ENCODE results near the gene SLC1A2. TPM values are rescaled to one million over a fixed set of nuclear protein-coding genes. Genes with fewer than 3 reads are reported as not detected.

The SLC1A2 gene
- total and polyA plus RNA-seq, 2 experiments from 2014 or later, result 0.70 to 2.8 TPM

DNA sequence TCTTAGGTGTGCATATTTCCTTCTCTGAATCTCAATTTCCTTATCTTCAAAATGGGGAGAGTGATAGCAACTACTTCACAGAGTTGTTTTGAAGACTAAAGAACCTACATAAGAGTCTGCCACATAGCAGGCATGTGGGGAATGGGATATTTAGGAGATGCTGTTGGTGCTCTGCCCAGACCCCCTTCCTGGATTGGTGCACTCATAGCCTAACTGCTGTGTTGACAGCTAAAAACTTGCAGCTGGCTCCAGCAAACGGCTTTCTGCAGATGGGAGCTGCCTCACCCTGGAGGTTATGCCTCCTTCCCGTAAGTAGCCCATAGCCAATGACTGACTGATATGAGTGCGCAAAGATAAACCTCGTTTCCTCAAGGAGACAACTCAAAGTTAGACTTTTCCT is 174.3 kb downstream of the SLC1A2 start:
- no peak overlapping the region for H3K4me3 ChIP-seq
- H3K4me1 Mint-ChIP-seq, result no peaks in the 10 kb centered on the region
- H2AFZ ChIP-seq, result no peak overlapping the region
- no peaks in the 10 kb centered on the region for H3F3A ChIP-seq (replicated peaks; ENCODE audit: low read depth)
- DNase-seq (ENCODE audit: low spot score) (no peak), ATAC-seq (no peak)
- H3K9me3 Mint-ChIP-seq, result no peaks in the 10 kb centered on the region
- TF ChIP-seq POLR2AphosphoS5 (IDR thresholded peaks at IDR 0.05; ENCODE audit: low read depth), result no peak
- H3K36me3 Mint-ChIP-seq (ENCODE audit: low read depth), result no peaks in the 10 kb centered on the region
- H3K79me2 ChIP-seq (replicated peaks; ENCODE audit: insufficient read depth), result no peaks in the 10 kb centered on the region
- H3K4me3 Mint-ChIP-seq, result no peak overlapping the region
- H3K4me1 ChIP-seq (ENCODE audit: insufficient read depth), result no peaks in the 10 kb centered on the region
- H3K9me2 ChIP-seq (ENCODE audit: insufficient read depth), result no peaks in the 10 kb centered on the region
- no peaks in the 10 kb centered on the region for H3K36me3 ChIP-seq (ENCODE audit: insufficient read depth)
- H3K4me2 ChIP-seq, result no peak overlapping the region
- H3K27me3 Mint-ChIP-seq (ENCODE audit: insufficient read depth, low read depth, poor library complexity), result peaks cover 6% of the 10 kb centered on the region
- H3K27me3 ChIP-seq (ENCODE audit: insufficient read depth), result no peaks in the 10 kb centered on the region
- no peak overlapping the region for H3K27ac ChIP-seq (ENCODE audit: low read depth)
- H3K27ac Mint-ChIP-seq, result no peak overlapping the region
- H4K20me1 ChIP-seq (replicated peaks; ENCODE audit: insufficient read depth), result no peaks in the 10 kb centered on the region

DNA sequence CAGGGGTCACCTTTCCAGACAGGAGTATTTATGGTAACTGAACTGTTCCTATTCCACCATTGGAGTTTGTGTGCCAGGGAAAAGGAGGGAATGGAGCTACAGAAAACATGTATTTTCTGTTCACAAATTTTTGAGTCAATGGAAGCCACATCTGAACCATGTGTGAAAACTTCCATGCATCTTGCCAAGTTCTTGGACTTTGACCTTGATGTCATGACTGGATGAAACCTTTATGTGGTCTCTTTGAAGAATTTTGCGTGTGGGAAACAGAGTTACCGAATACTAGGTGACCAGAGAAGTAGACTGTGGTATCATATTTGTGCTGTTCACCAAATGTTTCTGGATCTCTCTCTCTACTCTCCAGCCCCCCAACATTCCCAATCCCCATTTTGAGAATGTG is 175.6 kb downstream of the SLC1A2 start:
- Mint-ChIP-seq H3K27ac (no peak overlapping the region), H3K27me3 (ENCODE audit: insufficient read depth, low read depth, poor library complexity) (peaks cover 7% of the 10 kb centered on the region), H3K36me3 (ENCODE audit: low read depth) (no peaks in the 10 kb centered on the region), H3K9me3 (no peaks in the 10 kb centered on the region), H3K4me1 (no peaks in the 10 kb centered on the region), H3K4me3 (no peak overlapping the region)
- Histone ChIP-seq H3F3A (replicated peaks; ENCODE audit: low read depth) (no peaks in the 10 kb centered on the region), H3K79me2 (replicated peaks; ENCODE audit: insufficient read depth) (no peaks in the 10 kb centered on the region), H3K4me2 (no peak overlapping the region), H3K4me3 (no peak overlapping the region), H3K9me2 (ENCODE audit: insufficient read depth) (no peaks in the 10 kb centered on the region), H2AFZ (no peak overlapping the region), H4K20me1 (replicated peaks; ENCODE audit: insufficient read depth) (no peaks in the 10 kb centered on the region), H3K36me3 (ENCODE audit: insufficient read depth) (no peaks in the 10 kb centered on the region), H3K27me3 (ENCODE audit: insufficient read depth) (no peaks in the 10 kb centered on the region), H3K4me1 (ENCODE audit: insufficient read depth) (no peaks in the 10 kb centered on the region), H3K27ac (ENCODE audit: low read depth) (no peak overlapping the region)
- no peak for DNase-seq (ENCODE audit: low spot score)
- ATAC-seq, result no peak
- TF ChIP-seq, protein P1, sequence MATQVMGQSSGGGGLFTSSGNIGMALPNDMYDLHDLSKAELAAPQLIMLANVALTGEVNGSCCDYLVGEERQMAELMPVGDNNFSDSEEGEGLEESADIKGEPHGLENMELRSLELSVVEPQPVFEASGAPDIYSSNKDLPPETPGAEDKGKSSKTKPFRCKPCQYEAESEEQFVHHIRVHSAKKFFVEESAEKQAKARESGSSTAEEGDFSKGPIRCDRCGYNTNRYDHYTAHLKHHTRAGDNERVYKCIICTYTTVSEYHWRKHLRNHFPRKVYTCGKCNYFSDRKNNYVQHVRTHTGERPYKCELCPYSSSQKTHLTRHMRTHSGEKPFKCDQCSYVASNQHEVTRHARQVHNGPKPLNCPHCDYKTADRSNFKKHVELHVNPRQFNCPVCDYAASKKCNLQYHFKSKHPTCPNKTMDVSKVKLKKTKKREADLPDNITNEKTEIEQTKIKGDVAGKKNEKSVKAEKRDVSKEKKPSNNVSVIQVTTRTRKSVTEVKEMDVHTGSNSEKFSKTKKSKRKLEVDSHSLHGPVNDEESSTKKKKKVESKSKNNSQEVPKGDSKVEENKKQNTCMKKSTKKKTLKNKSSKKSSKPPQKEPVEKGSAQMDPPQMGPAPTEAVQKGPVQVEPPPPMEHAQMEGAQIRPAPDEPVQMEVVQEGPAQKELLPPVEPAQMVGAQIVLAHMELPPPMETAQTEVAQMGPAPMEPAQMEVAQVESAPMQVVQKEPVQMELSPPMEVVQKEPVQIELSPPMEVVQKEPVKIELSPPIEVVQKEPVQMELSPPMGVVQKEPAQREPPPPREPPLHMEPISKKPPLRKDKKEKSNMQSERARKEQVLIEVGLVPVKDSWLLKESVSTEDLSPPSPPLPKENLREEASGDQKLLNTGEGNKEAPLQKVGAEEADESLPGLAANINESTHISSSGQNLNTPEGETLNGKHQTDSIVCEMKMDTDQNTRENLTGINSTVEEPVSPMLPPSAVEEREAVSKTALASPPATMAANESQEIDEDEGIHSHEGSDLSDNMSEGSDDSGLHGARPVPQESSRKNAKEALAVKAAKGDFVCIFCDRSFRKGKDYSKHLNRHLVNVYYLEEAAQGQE (IDR thresholded peaks at IDR 0.05; ENCODE audit: unreplicated experiment), result no peak
- TF ChIP-seq ZNF331 (CRISPR knock-in tag; IDR thresholded peaks at IDR 0.05; ENCODE audit: low read depth), result no peak
- no peak for TF ChIP-seq JUNB (IDR thresholded peaks at IDR 0.05; ENCODE audit: unreplicated experiment)
- TF ChIP-seq, protein P2, sequence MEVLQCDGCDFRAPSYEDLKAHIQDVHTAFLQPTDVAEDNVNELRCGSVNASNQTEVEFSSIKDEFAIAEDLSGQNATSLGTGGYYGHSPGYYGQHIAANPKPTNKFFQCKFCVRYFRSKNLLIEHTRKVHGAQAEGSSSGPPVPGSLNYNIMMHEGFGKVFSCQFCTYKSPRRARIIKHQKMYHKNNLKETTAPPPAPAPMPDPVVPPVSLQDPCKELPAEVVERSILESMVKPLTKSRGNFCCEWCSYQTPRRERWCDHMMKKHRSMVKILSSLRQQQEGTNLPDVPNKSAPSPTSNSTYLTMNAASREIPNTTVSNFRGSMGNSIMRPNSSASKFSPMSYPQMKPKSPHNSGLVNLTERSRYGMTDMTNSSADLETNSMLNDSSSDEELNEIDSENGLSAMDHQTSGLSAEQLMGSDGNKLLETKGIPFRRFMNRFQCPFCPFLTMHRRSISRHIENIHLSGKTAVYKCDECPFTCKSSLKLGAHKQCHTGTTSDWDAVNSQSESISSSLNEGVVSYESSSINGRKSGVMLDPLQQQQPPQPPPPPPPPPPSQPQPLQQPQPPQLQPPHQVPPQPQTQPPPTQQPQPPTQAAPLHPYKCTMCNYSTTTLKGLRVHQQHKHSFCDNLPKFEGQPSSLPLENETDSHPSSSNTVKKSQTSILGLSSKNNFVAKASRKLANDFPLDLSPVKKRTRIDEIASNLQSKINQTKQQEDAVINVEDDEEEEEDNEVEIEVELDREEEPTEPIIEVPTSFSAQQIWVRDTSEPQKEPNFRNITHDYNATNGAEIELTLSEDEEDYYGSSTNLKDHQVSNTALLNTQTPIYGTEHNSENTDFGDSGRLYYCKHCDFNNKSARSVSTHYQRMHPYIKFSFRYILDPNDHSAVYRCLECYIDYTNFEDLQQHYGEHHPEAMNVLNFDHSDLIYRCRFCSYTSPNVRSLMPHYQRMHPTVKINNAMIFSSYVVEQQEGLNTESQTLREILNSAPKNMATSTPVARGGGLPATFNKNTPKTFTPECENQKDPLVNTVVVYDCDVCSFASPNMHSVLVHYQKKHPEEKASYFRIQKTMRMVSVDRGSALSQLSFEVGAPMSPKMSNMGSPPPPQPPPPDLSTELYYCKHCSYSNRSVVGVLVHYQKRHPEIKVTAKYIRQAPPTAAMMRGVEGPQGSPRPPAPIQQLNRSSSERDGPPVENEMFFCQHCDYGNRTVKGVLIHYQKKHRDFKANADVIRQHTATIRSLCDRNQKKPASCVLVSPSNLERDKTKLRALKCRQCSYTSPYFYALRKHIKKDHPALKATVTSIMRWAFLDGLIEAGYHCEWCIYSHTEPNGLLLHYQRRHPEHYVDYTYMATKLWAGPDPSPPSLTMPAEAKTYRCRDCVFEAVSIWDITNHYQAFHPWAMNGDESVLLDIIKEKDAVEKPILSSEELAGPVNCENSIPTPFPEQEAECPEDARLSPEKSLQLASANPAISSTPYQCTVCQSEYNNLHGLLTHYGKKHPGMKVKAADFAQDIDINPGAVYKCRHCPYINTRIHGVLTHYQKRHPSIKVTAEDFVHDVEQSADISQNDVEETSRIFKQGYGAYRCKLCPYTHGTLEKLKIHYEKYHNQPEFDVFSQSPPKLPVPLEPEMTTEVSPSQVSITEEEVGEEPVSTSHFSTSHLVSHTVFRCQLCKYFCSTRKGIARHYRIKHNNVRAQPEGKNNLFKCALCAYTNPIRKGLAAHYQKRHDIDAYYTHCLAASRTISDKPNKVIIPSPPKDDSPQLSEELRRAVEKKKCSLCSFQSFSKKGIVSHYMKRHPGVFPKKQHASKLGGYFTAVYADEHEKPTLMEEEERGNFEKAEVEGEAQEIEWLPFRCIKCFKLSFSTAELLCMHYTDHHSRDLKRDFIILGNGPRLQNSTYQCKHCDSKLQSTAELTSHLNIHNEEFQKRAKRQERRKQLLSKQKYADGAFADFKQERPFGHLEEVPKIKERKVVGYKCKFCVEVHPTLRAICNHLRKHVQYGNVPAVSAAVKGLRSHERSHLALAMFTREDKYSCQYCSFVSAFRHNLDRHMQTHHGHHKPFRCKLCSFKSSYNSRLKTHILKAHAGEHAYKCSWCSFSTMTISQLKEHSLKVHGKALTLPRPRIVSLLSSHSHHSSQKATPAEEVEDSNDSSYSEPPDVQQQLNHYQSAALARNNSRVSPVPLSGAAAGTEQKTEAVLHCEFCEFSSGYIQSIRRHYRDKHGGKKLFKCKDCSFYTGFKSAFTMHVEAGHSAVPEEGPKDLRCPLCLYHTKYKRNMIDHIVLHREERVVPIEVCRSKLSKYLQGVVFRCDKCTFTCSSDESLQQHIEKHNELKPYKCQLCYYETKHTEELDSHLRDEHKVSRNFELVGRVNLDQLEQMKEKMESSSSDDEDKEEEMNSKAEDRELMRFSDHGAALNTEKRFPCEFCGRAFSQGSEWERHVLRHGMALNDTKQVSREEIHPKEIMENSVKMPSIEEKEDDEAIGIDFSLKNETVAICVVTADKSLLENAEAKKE (CRISPR knock-in tag; IDR thresholded peaks at IDR 0.05), result no peak
- TF ChIP-seq ZNF114 (CRISPR knock-in tag; IDR thresholded peaks at IDR 0.05), result no peak
- TF ChIP-seq EZH2phosphoT487 (IDR thresholded peaks at IDR 0.05; ENCODE audit: unreplicated experiment), result no peak
- TF ChIP-seq POLR2AphosphoS5 (IDR thresholded peaks at IDR 0.05; ENCODE audit: low read depth), result no peak
- no peak for TF ChIP-seq CREB1 (CRISPR knock-in tag; IDR thresholded peaks at IDR 0.05; ENCODE audit: low read depth)
- TF ChIP-seq, protein P3, sequence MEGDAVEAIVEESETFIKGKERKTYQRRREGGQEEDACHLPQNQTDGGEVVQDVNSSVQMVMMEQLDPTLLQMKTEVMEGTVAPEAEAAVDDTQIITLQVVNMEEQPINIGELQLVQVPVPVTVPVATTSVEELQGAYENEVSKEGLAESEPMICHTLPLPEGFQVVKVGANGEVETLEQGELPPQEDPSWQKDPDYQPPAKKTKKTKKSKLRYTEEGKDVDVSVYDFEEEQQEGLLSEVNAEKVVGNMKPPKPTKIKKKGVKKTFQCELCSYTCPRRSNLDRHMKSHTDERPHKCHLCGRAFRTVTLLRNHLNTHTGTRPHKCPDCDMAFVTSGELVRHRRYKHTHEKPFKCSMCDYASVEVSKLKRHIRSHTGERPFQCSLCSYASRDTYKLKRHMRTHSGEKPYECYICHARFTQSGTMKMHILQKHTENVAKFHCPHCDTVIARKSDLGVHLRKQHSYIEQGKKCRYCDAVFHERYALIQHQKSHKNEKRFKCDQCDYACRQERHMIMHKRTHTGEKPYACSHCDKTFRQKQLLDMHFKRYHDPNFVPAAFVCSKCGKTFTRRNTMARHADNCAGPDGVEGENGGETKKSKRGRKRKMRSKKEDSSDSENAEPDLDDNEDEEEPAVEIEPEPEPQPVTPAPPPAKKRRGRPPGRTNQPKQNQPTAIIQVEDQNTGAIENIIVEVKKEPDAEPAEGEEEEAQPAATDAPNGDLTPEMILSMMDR (conservative IDR thresholded peaks at IDR 0.05; ENCODE audit: low read depth in 2 of 2), result no peak
- no peak for TF ChIP-seq NANOG (IDR thresholded peaks at IDR 0.05; ENCODE audit: borderline replicate concordance)

All from GM23338 (cell line).